ENCODE data around the gene KCNMA1.

KCNMA1 gene

DNA sequence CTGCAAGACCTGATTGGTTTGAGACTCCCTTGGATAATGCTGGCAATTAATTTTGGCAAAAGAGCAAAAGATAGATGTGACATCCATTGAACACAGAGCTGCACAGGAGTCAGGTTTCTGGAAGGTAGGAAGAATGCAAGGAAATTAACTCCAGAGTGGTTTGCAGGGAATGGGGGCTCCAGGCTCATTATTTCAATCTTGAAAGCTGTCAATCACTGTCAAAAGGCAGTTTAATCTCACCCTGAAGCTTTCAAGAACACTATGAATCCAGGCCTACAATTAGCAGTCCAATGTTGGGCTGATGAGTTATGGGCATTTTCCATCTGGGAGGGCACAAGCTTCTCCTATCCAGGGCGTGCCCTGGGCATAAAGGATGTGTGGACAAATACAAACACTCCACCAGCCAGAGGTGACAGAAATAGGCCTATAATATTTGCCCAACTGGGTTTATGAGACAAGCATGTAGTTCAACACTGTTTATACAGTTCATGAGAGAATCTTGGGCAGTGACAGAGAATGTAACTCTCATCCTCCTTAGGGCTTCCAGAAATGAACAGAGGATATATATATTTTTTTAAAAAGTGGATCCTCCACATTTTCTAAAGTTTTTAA, 80.5 kb downstream of the KCNMA1 start:
- no peak for DNase-seq (ENCODE audit: low read depth)

DNA sequence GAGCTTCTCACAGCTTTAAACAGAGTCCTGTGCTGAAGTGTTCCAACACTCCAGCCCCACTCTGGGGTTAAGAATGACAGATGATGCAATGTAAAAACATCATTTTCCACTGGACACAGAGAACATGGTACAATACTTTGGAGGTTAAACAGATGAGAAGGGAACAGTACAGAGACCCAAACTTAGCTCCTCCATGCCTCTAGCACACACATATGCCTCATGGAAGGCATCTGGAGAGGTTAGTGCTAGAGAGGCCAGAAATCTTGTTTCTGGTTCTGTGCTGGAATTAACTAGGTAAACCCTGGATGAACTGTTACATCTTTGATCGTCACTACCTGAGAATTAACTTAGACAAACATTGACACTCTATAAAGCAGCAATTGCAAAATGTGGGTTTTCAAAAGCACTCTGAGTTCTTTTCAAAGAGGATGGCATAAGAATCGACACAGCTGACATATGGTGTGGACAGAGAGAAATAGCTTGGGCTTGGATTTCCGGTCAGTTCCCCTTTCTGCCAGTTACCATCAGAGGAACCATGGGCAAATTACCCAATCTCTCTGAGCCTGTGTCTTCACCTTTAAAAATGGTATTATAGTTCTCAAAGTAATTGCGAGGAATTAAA, 81.9 kb downstream of the KCNMA1 start:
- no peak for DNase-seq (ENCODE audit: low read depth)

GRCh38 chr10:77554996-77555397, 82.6 kb downstream of the KCNMA1 start:
- no peak for DNase-seq (ENCODE audit: low read depth)

DNA sequence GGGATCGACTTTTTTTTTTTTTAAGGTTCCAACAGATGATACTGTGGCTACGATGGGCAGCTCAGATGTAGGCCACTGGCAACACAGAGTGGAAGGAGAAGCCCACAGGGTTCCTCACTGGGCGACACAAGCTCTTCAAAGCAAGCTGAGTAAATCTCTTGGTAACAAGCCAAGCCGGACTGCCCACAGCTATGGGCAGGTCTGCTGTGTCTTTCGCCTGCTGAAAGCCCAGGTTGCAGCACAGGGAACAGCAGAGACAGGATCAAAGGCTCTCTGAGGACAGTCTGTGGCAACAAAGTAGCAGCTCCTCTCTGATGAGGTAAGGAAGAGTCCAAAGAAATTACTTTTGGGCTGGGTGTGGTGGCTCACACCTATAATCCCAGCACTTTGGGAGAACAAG, 83.6 kb downstream of the KCNMA1 start:
- DNase-seq (ENCODE audit: low read depth), result no peak

- no peak for DNase-seq (ENCODE audit: low read depth)
Measured at GRCh38 chr10:77553311-77553710, 84.3 kb downstream of the KCNMA1 start.

DNA sequence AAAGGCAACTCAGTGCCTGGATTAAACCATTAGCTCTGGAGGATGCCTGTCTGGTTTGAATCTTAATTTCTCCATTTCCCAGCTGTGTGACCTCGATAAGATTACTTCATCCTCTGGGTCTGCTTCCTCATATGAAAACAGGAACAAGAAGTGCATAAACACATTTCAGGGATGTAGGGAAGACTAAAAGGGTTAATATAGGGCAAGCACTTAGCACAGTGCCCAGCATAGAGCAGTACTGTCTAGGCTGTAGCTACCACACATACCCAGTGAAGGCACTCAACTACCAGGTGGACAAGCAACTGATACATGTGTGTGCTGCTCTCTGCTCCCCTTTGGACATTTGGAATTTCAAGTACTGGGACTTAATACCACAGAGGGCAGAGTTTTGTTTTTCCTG, 85.4 kb downstream of the KCNMA1 start:
- no peak for DNase-seq (ENCODE audit: low read depth)

GRCh38 chr10:77550378-77550777, 87.2 kb downstream of the KCNMA1 start:
- DNase-seq (ENCODE audit: low read depth), result no peak

DNA sequence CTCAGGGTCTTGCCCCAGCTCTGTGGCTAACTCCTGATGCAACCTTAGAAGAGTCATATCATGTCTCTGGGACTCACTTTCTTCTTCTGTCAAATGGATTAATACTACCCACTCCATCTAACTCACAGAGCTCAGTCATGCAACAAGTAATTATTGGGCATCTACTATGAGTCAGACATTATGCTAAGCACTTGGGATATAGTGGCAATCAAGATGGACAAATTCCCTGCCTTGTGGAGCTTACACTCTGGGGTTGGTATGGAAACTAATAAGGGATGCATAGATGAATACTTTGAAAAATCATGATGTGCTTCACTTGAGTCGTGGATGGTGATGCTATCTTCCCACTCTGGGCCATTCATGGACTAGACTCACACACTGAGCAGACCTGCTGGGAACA, 88.9 kb downstream of the KCNMA1 start:
- DNase-seq (ENCODE audit: low read depth), result peak; percentile 20

GRCh38 chr10:77548157-77548556, 89.5 kb downstream of the KCNMA1 start:
- no peak for DNase-seq (ENCODE audit: low read depth)

DNA sequence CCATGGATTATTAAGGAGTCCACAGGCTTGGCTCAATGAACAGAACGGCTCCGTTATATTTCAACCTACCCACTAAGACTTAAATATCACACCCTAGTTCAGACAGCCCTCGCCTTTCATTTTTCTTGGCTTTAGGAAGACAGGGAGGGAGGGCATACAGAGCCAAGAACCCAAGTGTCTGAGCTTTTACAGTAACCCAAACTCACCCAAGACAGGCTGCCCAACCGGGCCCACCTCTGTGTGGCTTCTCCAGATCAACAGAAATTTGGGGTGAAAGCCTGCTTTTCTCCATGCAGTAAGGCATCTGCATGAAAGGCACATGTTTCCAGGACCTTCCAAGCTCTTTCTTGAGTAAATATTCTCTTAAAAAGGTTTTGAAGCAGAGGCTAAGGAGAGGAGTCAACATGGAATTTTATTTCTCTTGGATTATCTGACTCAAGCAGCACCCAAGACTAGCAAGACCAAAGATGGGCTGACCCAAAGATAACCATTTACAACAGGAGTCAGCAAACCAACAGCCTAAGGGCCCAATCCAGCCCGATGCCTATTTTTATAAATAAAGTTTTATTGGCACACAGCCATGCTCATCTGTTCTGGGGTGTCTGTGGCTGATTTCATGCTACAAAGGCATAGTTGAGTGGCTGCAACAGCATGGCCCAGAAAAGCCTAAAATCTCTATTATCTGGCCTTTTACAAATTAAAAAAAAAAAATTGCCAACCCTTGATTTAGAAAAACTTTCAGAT, 90.1 kb downstream of the KCNMA1 start:
- no peak for DNase-seq (ENCODE audit: low read depth)

DNA sequence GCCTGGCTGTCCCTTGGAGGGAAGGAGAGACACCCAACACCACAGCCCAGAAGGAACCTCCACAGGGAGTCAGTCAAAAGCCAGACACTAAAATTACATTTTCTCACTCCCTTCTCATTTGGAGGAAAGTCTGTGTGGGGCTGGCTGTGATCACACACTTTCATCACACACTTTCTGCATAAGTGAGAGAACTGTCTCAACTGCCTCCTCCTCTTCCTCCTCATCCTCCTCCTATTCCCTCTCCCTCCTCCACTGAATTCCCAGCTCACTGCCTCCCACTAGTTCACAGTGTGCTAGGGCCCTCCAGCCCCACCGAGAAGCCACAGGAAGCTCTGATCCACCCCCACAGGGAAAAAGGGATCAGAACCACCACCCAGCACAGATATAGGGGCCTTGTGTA, 91.6 kb downstream of the KCNMA1 start:
- DNase-seq (ENCODE audit: low read depth), result no peak

DNA sequence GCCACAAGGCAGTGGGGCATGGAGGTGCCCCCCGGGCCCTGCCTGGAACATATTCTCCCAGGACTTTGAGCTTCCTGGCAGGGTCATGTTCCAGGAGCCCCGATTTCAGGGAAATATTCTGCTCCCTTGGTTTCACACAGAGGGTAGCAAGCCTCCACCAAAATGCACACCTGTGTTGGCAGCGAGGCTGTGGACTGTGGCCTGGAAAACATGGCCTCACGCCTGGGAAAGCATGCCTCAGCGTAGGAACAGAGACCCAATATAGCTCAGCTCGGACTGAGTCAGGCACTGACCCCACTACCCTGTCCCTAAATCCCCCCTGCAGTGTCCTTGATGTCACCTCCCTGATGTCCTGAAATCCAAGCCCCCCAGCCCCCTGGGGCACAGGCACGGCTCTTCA, 92.0 kb downstream of the KCNMA1 start:
- DNase-seq (ENCODE audit: low read depth), result no peak

GRCh38 chr10:77544617-77545016, 93.0 kb downstream of the KCNMA1 start:
- DNase-seq (ENCODE audit: low read depth), result no peak

- DNase-seq (ENCODE audit: low read depth), result no peak
Measured at GRCh38 chr10:77542710-77543259, 94.8 kb downstream of the KCNMA1 start.

- DNase-seq (ENCODE audit: low read depth), result no peak
Measured at GRCh38 chr10:77541944-77542343, 95.7 kb downstream of the KCNMA1 start.

DNA sequence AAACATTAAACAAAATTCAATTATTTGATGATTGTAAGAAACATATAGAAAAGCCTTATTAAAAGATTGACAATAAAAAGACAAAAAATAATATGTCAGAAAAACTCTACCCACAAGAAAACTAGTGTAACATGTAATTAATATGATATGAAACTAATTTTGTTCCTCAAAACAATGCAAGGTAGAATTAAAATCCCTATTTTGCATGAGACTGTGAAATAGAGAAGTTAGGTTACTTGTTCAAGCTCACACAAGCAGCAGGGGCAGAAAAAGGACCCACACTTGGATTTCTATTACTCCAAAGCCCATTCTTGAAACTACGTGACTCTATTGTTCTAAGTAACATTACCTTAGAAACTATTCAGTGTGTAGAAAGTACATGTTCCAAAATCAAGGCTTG, 96.4 kb downstream of the KCNMA1 start:
- DNase-seq (ENCODE audit: low read depth), result no peak

- DNase-seq (ENCODE audit: low read depth), result no peak
Measured at GRCh38 chr10:77539147-77539935, 98.3 kb downstream of the KCNMA1 start.

- no peak for DNase-seq (ENCODE audit: low read depth)
Measured at GRCh38 chr10:77537720-77538373, 99.8 kb downstream of the KCNMA1 start.

DNA sequence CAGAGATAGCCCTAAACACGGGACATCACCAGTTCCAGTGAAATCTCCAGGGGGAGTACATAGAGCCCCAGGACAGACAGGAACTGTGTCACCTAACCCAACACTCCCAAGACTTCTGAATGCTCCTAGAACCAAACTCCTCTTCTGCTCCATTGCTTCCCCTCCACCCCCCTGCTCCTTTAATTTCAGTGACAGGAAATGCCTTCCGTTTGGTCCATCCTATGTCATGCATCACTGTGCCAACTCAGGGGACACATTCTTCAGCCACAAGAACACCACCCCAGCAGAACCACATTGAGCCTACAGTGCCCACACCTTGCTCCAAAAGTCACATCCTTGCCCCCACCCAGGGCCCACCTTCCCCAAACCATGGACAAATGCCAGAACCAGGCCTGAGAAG, 100.5 kb downstream of the KCNMA1 start:
- DNase-seq (ENCODE audit: low read depth), result no peak

GRCh38 chr10:77533887-77534278, 103.7 kb downstream of the KCNMA1 start:
- DNase-seq (ENCODE audit: low read depth), result peak; percentile 53

- DNase-seq (ENCODE audit: low read depth), result peak; percentile 20
Measured at GRCh38 chr10:77533146-77533886, 104.3 kb downstream of the KCNMA1 start.
